Measurements from ENCODE around the gene IGFBP5.

GRCh38 chr2:216671791-216672343 is 23.5 kb downstream of the IGFBP5 start:
- no peak for TF ChIP-seq EED (IDR thresholded peaks at IDR 0.05; ENCODE audit: low read depth)
- TF ChIP-seq STAT1 (conservative IDR thresholded peaks at IDR 0.05), result no peak
- TF ChIP-seq MYC (IDR thresholded peaks at IDR 0.05; ENCODE audit: insufficient read depth, insufficient read length, insufficient replicate concordance, low read length, severe bottlenecking), result no peak
- TF ChIP-seq CTCF (IDR thresholded peaks at IDR 0.05 in 2 of 3, conservative IDR thresholded peaks at IDR 0.05 in 1 of 3; ENCODE audit: control insufficient read depth in 2 of 3, extremely low read depth in 1 of 3, insufficient read depth in 1 of 3, low read depth in 3 of 3, low read length in 3 of 3), result no peak
- no peak for TF ChIP-seq ZBTB40 (IDR thresholded peaks at IDR 0.05; ENCODE audit: borderline replicate concordance)

Measured in GM12878 (cell line).